GM19455 (cell line): ENCODE data around the gene POLR3B.

Experiments
- ATAC-seq: cut with Tn5 transposase; IDR thresholded peaks from one replicate; pipeline ENCODE4 v1.9.1; 2021; ENCODE audit not compliant: unreplicated experiment

The POLR3B gene

DNA sequence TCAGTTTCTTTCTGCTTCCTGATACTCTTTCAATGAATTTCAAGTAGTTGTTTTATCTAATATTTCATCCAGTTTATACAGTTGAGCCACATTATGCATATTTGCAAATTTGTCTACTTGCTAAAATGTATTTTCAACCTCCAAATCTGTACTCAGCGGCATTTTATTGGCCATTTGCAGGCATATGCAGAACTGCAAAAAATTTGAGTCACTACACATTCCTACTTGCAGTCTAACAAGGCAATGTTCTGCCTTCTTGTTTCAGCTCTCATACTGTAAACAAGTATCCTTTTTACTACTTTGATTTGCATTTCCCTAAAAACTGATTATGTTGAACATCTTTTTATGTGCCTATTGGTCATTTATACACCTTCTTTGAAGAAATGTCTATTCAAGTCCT, 55.0 kb downstream of the POLR3B start:
- ATAC-seq: no peak

DNA sequence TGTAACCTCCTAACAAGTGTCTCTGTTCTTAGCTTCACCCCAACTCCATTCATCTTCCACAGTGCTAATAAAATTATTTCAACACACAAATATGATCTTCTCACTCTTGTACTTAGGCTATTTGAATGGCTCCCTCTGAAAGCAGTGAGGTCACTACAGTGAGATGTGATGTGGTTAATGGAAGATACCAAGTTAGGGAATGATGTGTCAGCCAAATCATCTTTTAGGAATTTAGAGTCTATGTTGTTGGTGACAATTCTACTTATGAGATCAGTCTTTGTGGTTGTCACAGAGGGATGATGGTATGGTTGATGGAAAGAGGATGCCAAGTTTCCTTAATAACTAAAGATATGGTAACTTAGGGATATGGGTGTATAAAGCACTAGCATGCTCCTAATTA, 57.6 kb downstream of the POLR3B start:
- no peak for ATAC-seq

DNA sequence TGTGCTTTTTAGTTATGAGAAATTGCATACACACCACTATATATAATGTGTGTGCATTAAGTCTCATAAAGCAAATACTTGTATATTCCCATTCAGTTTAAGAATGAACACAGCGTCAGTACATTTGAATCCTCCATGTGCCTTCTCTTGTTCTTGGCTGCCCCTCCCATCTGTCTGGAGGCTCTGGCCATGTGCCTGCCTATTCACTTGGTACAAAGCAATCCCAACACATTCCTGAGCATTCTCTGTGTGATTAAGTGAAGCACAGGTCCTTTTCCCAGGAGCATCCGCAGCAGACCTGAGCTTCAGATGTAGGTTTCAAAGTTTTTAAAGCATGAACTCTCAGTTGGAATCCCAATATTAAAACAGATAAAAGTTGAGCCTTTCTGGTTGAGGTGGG, 58.7 kb downstream of the POLR3B start:
- ATAC-seq: no peak

DNA sequence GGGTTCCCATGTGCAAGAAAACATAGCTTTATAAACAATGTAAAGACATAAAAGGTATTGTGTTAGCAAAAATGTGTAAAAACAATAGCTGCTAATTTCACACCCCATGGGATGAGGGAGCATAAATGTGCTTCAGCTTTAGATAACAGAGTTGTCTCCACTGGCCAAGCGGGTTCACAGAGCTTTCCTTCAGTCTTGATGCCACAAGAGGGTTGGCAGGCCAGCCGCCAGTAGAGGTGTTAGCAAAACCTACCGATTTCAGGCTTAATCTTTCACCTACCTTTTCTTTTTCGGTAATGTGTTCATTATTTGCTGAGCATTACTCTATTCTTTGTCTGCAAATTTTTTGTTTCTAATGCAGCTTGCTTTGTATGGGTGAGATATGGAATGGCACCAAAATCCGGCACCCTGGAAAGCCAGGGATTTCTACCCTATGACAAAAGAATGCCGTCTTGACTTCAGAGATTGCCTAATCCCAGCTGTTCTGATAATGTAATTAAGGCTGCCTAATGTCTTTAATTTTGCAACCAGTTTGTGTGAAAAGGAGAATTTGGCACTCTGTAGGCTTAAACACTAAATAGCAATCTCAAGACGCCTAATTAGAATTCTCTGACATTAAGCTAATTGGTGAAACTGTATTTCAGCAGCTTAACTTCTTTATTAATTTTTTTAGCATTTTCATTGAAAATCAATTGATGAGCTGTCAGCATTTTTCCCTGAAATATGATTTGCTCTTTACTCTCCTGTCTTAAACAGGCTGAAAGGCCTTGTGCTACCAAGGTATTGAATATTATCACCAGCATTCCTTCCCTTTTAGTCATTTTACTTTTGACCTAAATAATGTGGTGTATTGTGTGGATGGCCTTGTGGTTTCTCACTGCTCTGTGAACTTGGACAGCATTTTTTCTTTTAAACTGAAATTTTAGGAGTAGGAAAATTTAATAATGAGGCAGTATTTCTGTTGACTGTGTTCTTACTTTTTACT, 60.7 kb downstream of the POLR3B start:
- no peak for ATAC-seq

DNA sequence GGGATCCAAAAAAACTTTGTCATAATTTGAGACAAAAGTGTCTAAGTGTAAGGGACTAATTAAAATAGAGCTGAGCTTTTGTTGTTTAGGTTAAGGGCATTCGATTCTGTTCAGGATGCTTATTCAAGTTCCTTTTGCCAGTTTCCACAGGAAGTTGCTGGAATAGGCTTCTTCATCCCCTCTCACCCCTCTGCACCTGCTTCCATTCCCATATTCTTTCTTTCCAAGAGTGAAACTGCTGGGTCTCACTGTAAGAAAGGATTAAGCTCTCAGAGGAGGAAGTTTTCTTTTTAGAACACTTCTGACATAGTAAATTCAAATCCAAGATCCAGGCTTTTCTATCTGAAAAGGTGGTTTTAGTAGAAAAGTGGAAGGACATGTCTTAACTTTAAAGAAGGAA, 61.4 kb downstream of the POLR3B start:
- no peak for ATAC-seq

DNA sequence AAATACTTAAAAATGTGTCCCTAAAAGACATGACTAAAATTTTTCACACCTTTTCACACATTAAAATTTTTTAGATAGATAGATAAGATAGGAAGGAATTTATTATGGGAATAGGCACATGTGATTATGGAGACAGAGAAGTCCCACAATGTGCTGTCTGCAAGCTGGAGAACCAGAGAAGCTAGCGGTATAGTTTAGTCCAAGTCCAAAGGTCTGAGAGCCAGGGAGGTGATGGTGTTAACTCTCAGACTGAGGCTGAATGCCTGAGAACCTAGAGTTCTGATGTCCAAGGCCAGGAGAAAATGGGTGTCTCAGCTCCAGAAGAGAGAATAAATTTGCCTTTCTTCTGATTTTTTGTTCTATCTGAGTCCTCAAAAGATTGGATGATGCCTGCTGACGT, 65.7 kb downstream of the POLR3B start:
- ATAC-seq: no peak

DNA sequence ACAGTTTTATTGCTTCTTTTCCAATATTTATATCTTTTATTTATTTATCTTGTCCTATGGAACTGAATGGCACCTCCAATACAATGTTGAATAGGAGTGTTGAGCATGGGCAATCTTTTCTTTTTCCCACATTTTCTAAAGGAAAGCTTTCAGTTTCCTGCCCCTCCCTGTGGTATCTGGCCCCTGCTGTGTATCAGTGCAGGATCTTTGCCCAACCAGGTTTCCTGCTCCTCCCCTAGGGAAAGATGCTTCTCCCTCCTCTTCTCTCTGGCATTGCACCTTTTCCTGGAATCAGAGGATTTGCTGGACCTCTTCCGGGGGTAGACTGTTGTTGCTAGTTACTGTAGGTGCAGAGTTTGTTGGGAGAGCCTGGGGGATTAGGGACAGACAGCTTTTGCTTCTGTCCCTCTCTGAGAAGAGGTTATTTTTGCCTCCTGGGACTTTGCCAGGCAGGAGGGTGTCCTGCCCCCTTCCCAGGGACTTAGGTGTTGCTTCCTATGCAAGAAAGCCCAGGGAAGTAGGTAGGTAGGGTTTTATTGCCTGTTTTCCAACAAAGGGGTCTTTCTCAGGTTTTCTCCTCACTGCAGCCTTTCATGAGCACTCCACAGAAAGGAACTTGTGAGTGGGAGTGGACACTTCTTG, 67.6 kb downstream of the POLR3B start:
- no peak for ATAC-seq

DNA sequence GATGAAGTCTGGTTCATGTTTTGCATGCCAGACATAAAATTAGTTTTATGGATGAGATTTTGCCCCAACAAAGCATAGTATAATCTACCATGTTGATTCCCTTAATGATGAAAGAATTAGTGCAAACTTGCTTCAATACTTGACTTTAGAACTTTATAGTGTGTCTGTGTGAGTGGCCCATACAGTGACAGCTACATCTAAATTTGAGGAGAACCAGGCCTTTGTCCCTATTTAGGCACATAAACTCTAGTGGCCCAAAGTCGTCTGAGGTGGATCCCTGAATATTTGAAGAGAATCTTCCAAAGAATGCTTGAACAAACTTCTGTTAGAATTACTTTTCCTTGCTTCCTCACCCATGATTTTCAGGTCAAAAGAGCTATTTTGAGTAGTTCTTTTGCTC, 70.4 kb downstream of the POLR3B start:
- no peak for ATAC-seq

DNA sequence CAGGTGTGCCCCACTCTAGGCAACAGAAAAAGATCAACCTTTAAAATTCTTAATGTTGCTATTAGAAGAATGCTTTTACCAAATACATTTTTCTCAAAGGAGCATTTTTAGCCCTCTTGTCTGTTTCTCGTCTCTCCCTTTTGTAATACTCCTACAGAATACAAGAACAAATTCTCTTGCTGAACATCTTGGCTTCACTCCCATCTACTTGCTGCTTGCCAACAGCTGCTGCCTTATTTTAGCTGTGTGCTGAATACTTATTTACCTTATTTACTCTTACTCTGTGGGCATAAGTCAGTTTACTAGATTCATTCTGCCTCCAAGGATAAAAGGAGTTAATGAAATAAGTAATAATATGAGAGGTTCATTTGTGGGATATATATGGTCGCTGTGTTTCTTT, 70.8 kb downstream of the POLR3B start:
- ATAC-seq: no peak

DNA sequence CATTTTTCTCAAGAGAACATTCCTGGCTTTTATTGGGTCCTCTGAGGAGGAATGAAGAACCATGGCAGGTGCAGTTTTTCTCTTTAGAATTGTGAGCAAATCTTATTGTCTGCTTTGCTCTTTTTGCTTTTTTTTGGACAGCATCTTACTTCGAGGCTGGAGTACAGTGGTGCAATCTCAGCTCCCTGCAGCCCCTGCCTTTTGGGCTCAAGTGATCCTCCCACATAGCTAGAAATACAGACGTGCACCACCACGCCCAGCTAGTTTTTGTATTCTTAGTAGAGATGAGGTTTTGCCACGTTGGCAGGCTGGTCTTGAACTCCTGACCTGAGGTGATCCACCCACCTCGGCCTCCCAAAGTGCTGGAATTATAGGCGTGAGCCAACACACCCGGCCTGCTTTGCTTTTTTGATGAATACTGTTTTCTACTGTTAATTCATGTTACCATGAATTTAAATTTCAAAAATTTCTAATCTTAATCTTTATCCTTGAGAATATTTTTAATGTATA, 71.5 kb downstream of the POLR3B start:
- no peak for ATAC-seq

DNA sequence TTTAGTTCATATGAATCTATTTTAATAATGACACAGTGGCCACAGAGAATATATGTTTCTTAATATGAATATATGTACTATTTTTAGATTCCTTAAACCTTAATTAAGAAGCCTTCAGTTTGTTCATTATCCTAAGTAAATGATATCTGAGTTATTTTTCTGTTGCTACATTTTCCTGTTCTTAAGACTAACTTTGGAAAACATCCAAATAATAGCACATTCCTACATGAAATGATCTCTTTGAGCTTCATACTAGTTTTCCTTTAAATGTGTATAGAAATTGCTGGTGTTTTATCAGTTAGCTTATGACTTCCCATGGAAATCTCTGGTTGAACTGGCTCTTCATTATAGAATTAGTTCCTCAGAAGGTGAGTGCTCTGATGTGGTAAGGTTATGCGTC, 72.1 kb downstream of the POLR3B start:
- ATAC-seq: no peak

DNA sequence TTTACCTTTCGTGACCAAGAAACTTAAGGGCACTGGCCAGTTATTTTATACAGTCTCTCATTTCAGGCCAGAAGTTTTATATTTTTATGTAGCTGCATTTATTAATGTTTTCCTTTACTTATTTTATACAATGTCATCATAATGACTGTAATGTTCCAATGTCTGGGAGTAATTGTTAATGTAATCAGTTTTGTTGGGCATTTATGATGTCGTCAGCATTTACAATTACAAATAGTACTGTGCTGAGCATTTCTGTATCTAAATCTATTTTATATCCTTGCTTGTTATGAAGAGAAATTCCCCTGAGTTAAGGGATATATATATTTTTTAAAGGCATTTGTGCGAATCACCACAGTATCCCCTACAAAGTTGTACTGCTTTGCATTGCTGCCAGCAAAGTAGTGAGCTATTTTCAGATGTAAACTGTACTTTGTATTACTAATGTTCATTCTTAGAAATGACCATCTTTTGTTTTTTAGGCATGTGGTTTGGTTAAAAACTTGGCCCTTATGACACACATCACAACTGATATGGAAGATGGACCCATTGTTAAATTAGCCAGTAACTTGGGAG, 74.4 kb downstream of the POLR3B start:
- ATAC-seq: no peak

DNA sequence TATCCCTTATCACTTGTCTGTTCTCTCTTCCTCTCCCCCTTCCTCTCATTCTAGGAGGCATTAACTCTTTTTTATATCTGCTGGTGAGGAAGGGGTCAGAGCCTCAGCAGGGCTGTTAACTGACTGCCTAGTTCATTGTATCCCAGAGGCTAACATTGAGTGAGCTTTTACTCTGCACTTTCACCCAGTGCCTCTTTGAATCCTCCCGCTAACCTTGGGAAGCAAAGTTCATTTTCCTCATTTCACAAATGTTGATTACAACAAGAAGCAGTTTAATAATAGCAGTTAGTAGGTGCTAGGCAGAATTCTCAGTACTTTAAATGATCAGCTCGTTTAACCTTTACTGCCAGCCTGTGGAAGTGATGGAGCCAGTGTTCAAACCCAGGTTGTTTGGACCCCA, 75.5 kb downstream of the POLR3B start:
- no peak for ATAC-seq

DNA sequence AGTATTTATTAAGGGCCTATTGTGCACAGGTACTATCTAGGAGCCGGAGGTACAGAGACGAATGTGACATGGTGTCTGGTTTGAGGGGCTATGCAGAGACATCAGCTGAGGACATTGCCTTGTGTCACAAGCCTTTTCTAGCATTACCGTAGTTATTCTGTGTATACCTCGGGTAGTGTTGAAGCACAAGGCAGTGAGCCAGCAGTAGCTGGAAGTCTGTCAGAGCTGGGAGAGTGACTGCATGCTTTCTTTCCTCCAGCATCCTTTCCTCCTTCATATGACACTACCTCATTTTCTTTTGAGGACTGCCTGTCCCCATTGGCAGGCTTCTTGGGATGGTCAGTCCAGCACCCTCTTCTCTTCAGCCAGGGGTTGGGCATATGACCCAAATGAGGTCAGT, 77.0 kb downstream of the POLR3B start:
- ATAC-seq: no peak

DNA sequence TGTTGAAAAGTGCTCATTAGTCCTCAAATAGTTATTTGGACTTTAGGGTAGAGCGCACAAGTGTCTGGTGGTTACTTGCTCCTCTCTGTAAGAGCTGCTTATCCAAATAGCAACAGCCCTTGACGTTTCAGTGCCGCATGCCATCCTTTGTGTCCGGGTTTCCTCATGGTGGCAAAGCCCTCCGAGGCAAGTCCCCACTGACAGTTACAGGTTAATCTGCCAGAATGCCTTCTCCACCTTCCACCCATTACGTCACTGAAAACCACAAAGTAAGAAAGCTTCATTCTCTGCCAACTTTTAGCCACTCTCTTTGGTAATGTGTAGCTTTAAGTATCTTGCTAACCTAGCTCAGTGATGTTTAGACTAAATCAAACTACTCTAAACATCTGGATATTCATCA, 78.6 kb downstream of the POLR3B start:
- ATAC-seq: no peak

DNA sequence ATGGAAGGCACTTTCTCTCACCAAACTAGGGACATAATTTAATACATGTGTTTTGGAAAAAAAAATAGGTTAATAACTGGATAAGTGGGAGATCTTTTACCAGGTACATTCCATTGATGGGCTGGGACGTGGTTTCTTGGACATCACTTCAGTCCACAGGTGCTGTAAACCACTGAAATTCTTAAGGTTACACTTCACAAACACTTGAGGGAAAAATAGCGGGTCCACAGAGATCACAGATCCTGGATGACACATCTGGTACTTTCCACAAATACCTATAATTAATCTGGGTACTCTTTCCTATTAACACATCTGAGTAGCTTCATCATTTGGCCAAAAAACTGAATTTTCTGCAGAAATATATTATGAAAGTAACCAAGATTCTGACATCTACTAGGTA, 85.0 kb downstream of the POLR3B start:
- no peak for ATAC-seq

DNA sequence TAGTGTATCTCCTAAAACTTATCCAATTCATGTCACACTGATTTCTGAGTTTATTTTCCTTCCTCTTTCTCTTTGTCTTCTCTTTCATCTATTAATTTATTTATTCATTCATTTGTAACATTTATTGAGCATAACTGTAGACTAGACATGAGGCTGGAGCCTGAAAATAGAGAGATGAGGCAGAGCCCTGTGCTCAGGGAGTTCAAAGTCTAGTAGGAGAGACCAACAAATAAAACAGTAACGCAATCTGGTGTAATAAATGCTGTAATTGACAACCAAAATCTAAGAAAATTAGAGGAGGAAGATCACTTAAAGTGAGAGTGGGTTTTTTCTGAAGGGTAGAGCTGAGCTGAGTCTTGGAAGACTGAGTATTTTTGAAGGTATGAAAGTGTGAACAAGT, 87.5 kb downstream of the POLR3B start:
- ATAC-seq: no peak

DNA sequence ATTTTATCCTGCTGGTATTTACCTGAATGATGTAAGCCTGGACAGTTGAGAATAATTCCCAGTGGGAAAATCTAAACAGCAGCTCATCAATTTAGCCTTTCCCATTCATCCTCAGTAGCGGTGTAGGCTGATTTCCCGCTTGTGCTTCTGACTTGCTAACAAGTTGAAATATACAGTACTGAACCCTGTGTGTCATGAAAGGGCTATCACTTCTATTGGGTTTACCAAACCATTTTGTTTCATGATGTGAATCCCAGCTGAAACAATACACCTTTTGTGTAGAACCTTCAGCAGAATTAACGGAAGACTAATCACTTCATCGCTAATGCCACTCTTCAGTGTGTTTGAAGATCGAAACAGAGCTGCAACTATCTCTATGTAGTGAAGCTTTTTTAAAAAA, 88.4 kb downstream of the POLR3B start:
- no peak for ATAC-seq

DNA sequence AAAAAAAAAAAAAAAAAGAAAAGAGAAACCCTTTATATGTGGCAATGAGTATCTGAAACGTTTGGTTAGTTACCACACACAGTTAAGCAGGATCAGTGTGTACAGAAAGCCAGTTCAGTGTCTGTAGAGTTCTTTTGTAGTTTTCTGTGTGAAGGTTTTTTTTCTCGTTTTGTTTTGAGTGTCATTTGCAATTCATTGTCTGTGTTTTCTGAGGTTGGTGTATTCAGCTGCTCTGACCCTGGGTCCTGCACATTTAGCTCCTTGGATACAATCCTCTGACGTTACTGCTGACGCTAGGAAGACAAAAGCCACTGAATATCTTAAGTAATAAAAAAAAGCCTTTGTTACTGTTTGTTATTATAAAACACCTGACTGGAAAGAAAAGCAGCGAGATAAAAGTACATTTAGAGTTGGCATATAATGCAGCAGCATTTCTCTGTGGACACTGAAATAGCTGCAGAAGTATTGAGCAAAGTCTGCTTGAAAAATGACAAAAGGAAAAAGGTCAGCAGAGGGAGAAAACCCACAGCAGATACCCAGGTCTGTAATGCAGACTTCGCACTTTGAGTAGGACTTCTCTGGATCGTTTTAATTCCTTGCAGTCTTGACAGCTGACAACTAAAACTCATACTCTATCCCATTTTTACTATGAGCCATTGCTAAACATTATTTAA, 89.0 kb downstream of the POLR3B start:
- no peak for ATAC-seq

DNA sequence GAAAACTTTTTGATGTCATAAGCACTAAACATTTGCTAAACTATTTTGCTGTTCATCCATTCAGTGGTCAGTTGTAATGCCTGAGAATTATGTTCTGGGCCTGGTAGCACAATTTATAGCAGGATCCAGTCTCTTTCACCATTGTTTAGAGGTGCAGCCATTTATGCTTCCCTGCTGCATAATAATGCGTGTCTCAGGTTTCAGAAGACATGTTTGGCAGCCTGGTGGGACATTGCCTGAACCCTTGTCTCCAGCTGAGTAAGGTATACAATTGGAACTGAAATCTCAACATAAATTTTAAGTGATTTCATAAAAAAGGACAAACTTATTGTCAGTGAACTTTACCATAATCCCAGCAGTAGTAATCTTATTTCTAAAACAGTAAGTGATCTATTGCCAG, 94.8 kb downstream of the POLR3B start:
- no peak for ATAC-seq

DNA sequence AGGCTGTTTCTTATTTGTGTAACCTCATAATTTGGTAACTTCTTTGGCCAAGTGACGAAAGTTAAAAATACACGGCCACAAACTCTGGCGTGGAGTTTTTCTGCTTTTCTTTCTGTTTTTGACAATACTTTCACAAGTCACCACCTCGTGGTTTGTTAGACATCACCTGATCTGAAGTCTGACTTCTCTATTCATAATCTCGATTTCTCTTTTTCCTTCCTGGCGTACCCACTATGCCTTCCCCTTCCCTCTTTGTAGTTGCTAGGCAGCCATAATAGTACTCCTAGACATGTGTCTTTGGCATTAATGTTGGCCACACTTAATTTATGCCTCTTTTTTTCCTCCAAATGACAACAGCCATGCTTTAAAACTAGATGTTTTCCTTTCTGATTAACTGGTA, 97.6 kb downstream of the POLR3B start:
- no peak for ATAC-seq
